K562 (cell line): ENCODE results near the gene ECE2. TPM values are rescaled to one million over a fixed set of nuclear protein-coding genes. Genes with fewer than 3 reads are reported as not detected.

Experiments used
- ATAC-seq: fragments of 200-7000 bp; cut with Tn5 transposase; 3 replicates; pipeline ENCODE4 v1.9.1; 2020; ENCODE audit warnings: moderate library complexity
- BruUV-seq: library from RNA; stranded (reverse); fragments of 400-500 nt; replicated peaks from 2 replicates; lab custom pipeline; 2021; lab: Mats Ljungman, UMichigan
- CTCF ChIA-PET: fragments of 300-600 bp; formaldehyde crosslinking; extraction: SDS; loops from one replicate; lab custom pipeline; 2021; ENCODE audit warnings: low intra/inter-chr PET ratio; lab: Yijun Ruan, JAX
- POLR2A ChIA-PET: fragments of 300-600, 350-650 bp; sonication (Branson Sonifier 250); formaldehyde crosslinking; extraction: SDS; loops from one replicate; lab custom pipeline; 2021; ENCODE audit warnings: antibody characterized with exemption, inconsistent platforms; lab: Yijun Ruan, JAX
- DNase-seq, 4 experiments: peaks; one replicate each; pipeline versions ENCODE4 v3.0.0 to v3.0.0-alpha.2; 2011 to 2018; ENCODE audit warnings: low spot score in 3 of 4, mixed read lengths in 3 of 4; ENCODE audit errors: extremely low read depth in 1 of 4
- FAIRE-seq: peaks from 2 replicates; lab custom pipeline; 2011; peaks lifted over from hg19 to GRCh38; lab: Jason Lieb, UNC
- H2AFZ ChIP-seq: 2 replicates; pipeline ENCODE4 v1.6.0; 2011; ENCODE audit warnings: low read depth, low read length, control low read depth, inconsistent platforms
- H3K27ac ChIP-seq: fragments of 200-600 bp; 3 replicates; pipeline ENCODE4 v1.8.0; 2011; ENCODE audit warnings: low read depth, mild to moderate bottlenecking, control low read depth, inconsistent platforms, low read length, moderate library complexity, mixed read lengths; ENCODE audit errors: extremely low read depth
- H3K27me3 ChIP-seq, 2 experiments: fragments of 300-600 bp in 1 of 2; 2 replicates in 1 of 2; 3 replicates in 1 of 2; pipeline versions ENCODE4 v1.6.0 to v1.8.0; 2011; ENCODE audit warnings: inconsistent platforms in 2 of 2, low read length in 2 of 2, mild to moderate bottlenecking in 1 of 2, mixed read lengths in 1 of 2, moderate library complexity in 1 of 2; ENCODE audit not compliant: control insufficient read depth in 2 of 2, insufficient read depth in 2 of 2
- H3K36me3 ChIP-seq: fragments of 300-600 bp; 3 replicates; pipeline ENCODE4 v1.8.0; 2011; ENCODE audit warnings: mild to moderate bottlenecking, low read length, inconsistent platforms; ENCODE audit not compliant: control insufficient read depth, insufficient read depth
- H3K4me1 ChIP-seq, 2 experiments: fragments of 200-600 bp in 1 of 2; replicated peaks in 1 of 2; 2 replicates in 1 of 2; 3 replicates in 1 of 2; pipeline versions ENCODE4 v1.5.1 to v1.8.0; 2011; ENCODE audit warnings: inconsistent platforms in 2 of 2, low read length in 2 of 2, mild to moderate bottlenecking in 1 of 2, mixed read lengths in 1 of 2, moderate library complexity in 1 of 2; ENCODE audit not compliant: control insufficient read depth in 2 of 2, insufficient read depth in 2 of 2
- H3K4me2 ChIP-seq: 2 replicates; pipeline ENCODE4 v1.6.1; 2011; ENCODE audit warnings: low read length, control low read depth, inconsistent platforms, mixed read lengths; ENCODE audit not compliant: insufficient read depth
- H3K4me3 ChIP-seq: fragments of 200-600 bp; sonication (generic), shearing (Covaris generic); 2 replicates; pipeline ENCODE4 v1.5.1; 2016; ENCODE audit warnings: control low read depth, inconsistent platforms
- H3K79me2 ChIP-seq: fragments of 200-600 bp; 3 replicates; pipeline ENCODE4 v1.8.0; 2011; ENCODE audit warnings: low read length, inconsistent platforms; ENCODE audit not compliant: control insufficient read depth, insufficient read depth
- H3K9ac ChIP-seq, 2 experiments: 2 replicates each; pipeline versions ENCODE4 v1.6.0 to v1.6.1; 2011; ENCODE audit warnings: low read depth in 2 of 2, low read length in 2 of 2, control low read depth in 1 of 2, inconsistent platforms in 1 of 2, mild to moderate bottlenecking in 1 of 2, mixed read lengths in 1 of 2; ENCODE audit not compliant: insufficient read depth in 1 of 2
- H3K9me1 ChIP-seq: one replicate; pipeline ENCODE4 v1.6.0; 2011; ENCODE audit warnings: inconsistent platforms, mild to moderate bottlenecking, low read length, moderate library complexity; ENCODE audit not compliant: control insufficient read depth, insufficient read depth
- H3K9me3 ChIP-seq: replicated peaks from 2 replicates; pipeline ENCODE4 v1.5.1; 2011; ENCODE audit warnings: low read depth, low read length, inconsistent platforms; ENCODE audit not compliant: control insufficient read depth, insufficient read depth
- H4K20me1 ChIP-seq: replicated peaks from 2 replicates; pipeline ENCODE4 v1.6.1; 2011; ENCODE audit warnings: low read length, inconsistent platforms, mixed read lengths; ENCODE audit not compliant: control insufficient read depth, insufficient read depth
- DNMT1 ChIP-seq: fragments of 450-650 bp; IDR thresholded peaks from 2 replicates; pipeline ENCODE4 v1.6.1; 2016; ENCODE audit warnings: antibody characterized with exemption, mild to moderate bottlenecking
- ESRRA ChIP-seq: fragments of 450-650 bp; IDR thresholded peaks from 2 replicates; pipeline ENCODE4 v1.6.1; 2014; ENCODE audit warnings: low read depth, mild to moderate bottlenecking, moderate library complexity, borderline replicate concordance
- FUS ChIP-seq: fragments of 200-400 bp; formaldehyde crosslinking; optimal IDR thresholded peaks from 2 replicates; pipeline ENCODE3; 2017; ENCODE audit warnings: low read depth, low read length
- HOXB6 ChIP-seq: fragments of 250-450 bp; sonication (Bioruptor Pico); IDR thresholded peaks from 2 replicates; pipeline ENCODE4 v1.5.1; 2022; ENCODE audit warnings: mild to moderate bottlenecking, borderline replicate concordance
- TCF3 ChIP-seq: sonication (generic); formaldehyde crosslinking; IDR thresholded peaks from 2 replicates; pipeline ENCODE4 v1.4.0; 2020; ENCODE audit warnings: mild to moderate bottlenecking, missing genetic modification reagents
- XRCC3 ChIP-seq: fragments of 450-650 bp; IDR thresholded peaks from 2 replicates; pipeline ENCODE4 v1.6.1; 2017; ENCODE audit warnings: mild to moderate bottlenecking, moderate library complexity
- ZNF551 ChIP-seq: fragments of 250-450 bp; sonication (Bioruptor Pico); IDR thresholded peaks from 2 replicates; pipeline ENCODE4 v1.5.0; 2021; ENCODE audit warnings: mild to moderate bottlenecking, moderate library complexity
- ZNF583 ChIP-seq: fragments of 250-450 bp; sonication (Bioruptor Pico); IDR thresholded peaks from 2 replicates; pipeline ENCODE4 v1.4.0; 2020
- WGBS: fragments of 100-300 bp; shearing (Covaris generic); methylation state at CpG from one replicate; pipeline ENCODE4 v1.1.6; 2016; ENCODE audit warnings: low coverage, mixed read lengths; ENCODE audit not compliant: insufficient coverage; ENCODE audit errors: missing lambda C conversion rate; 5-methylcytosine and 5-hydroxymethylcytosine counted together
- in situ Hi-C: fragments of 300-500 bp; cut with MboI; formaldehyde crosslinking; loops from 4 replicates; pipeline ENCODE4 v1.15.0; 2018; ENCODE audit warnings: inconsistent platforms, mixed read lengths
- intact Hi-C: fragments of 100-400 bp; cut with micrococcal nuclease; formaldehyde crosslinking; loops from 2 replicates; pipeline ENCODE4 v1.14.2; 2022
- polyA plus RNA-seq, 8 experiments: library from polyadenylated mRNA; depleted of rRNA in 4 of 8; stranded (reverse) in 5 of 8; unstranded in 3 of 8; fragments of >200 nt; fragmentation: Nextera tagmentation in 2 of 8; fragmentation: Illumina TruSeq in 1 of 8; extraction: Ambion mirVana in 2 of 8; extraction: Trizol in 1 of 8; gene quantifications; 2 replicates each; pipeline versions ENCODE4 v1.2.1 to v1.2.3, GENCODE V29; 2011 to 2014; ENCODE audit warnings: inconsistent platforms in 1 of 8, missing spikeins in 1 of 8
- total RNA-seq, 7 experiments: library from RNA; depleted of rRNA in 6 of 7; stranded (reverse); fragments of >200 nt in 6 of 7; fragmentation: Illumina TruSeq in 2 of 7; extraction: Trizol in 2 of 7; gene quantifications; 2 replicates each; pipeline versions ENCODE4 v1.2.1 to v1.2.3, GENCODE V29; 2011 to 2021; ENCODE audit warnings: low replicate concordance in 1 of 7
- TF ChIP-seq, protein P1 (sequence below): fragments of 250-450 bp; sonication (Bioruptor Pico); IDR thresholded peaks from 2 replicates; pipeline ENCODE4 v1.8.0; 2021; ENCODE audit warnings: moderate library complexity, mild to moderate bottlenecking, inconsistent platforms
- TF ChIP-seq, protein P2 (sequence below), 2 experiments: IDR thresholded peaks in 1 of 2; conservative IDR thresholded peaks in 1 of 2; 2 replicates each; pipeline ENCODE4 v1.6.1; 2016; ENCODE audit warnings: low read depth in 2 of 2, mild to moderate bottlenecking in 1 of 2, missing compliant biosample characterization in 1 of 2, missing genetic modification characterization in 1 of 2, moderate library complexity in 1 of 2
- TF ChIP-seq, protein P3 (sequence below): IDR thresholded peaks from 2 replicates; pipeline ENCODE4 v1.6.1; 2014; ENCODE audit warnings: antibody characterized with exemption
- TF ChIP-seq, protein P4 (sequence below): fragments of 250-450 bp; sonication (Bioruptor Pico); IDR thresholded peaks from 2 replicates; pipeline ENCODE4 v1.8.0; 2022; ENCODE audit warnings: moderate library complexity, mild to moderate bottlenecking, inconsistent platforms
- TF ChIP-seq, protein P5 (sequence below): fragments of 250-450 bp; sonication (Bioruptor Pico); IDR thresholded peaks from 2 replicates; pipeline ENCODE4 v1.5.0; 2021; ENCODE audit warnings: mild to moderate bottlenecking, moderate library complexity

The ECE2 gene
- total and polyA plus RNA-seq, 9 of the 15 experiments (the other 6 are each of a cell fraction or from before 2014, with no cell fraction given), result not detected

DNA sequence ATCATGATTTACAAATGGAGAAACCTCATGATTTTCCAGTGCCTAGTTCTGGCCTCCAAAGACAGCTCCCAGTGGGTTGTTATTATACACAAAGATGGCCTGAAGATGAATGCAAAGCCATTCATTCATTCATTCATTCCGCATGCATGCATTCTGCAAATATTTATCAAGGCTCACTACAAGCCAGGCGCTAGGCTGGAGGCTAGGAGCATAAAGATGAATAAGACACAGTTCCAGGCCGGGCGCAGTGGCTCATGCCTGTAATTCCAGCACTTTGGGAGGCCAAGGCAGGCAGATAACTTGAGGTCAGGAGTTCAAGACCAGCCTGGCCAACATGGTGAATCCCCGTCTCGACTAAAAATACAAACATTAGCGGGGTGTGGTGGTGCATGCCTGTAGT is 20.8 kb downstream of the ECE2 start:
- no TSS peak for BruUV-seq
- peaks cover 18% of the 10 kb centered on the region for H3K36me3 ChIP-seq
- H3K9ac ChIP-seq, result no peak overlapping the region
- peaks cover 7 to 18% of the 10 kb centered on the region in 2 experiments; a peak in 4 of 5 replicates for H3K4me1 ChIP-seq
- in situ Hi-C loops, result no loop called here
- H3K4me2 ChIP-seq, result no peak overlapping the region
- intact Hi-C loops, result loop anchor here (5.0 kb wide), 1 partner anchor 124 kb away; the partner anchor contains the start of gene AP2M1
- H3K9me3 ChIP-seq, result no peaks in the 10 kb centered on the region
- H3K79me2 ChIP-seq, result peaks cover 25% of the 10 kb centered on the region
- CTCF ChIA-PET, result no interaction called here
- ATAC-seq (no peak), FAIRE-seq (no peak), DNase-seq (no peak)
- WGBS, result 58% methylated on average over 7 of the region's 7 CpGs
- H2AFZ ChIP-seq, result no peak overlapping the region
- H3K9me1 ChIP-seq, result no peaks in the 10 kb centered on the region
- H3K4me3 ChIP-seq, result no peak overlapping the region
- H3K27me3 ChIP-seq, result peaks cover 13 to 17% of the 10 kb centered on the region in 2 experiments; a peak in 4 of 5 replicates
- no peak overlapping the region for H3K27ac ChIP-seq
- POLR2A ChIA-PET, result no interaction called here
- H4K20me1 ChIP-seq, result no peaks in the 10 kb centered on the region; the same call in 1 of the 2 replicates
- TF ChIP-seq FUS, result no peak
- no peak for TF ChIP-seq HOXB6 (CRISPR knock-in tag)
- TF ChIP-seq, protein P1, sequence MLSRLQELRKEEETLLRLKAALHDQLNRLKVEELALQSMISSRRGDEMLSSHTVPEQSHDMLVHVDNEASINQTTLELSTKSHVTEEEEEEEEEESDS, result no peak
- no peak for TF ChIP-seq ESRRA
- no peak for TF ChIP-seq ZNF551 (CRISPR knock-in tag)
- no peak for TF ChIP-seq TCF3 (CRISPR knock-in tag)
- TF ChIP-seq, protein P2, sequence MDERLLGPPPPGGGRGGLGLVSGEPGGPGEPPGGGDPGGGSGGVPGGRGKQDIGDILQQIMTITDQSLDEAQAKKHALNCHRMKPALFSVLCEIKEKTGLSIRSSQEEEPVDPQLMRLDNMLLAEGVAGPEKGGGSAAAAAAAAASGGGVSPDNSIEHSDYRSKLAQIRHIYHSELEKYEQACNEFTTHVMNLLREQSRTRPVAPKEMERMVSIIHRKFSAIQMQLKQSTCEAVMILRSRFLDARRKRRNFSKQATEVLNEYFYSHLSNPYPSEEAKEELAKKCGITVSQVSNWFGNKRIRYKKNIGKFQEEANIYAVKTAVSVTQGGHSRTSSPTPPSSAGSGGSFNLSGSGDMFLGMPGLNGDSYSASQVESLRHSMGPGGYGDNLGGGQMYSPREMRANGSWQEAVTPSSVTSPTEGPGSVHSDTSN (CRISPR knock-in tag; IDR thresholded peaks at IDR 0.05; ENCODE audit: low read depth), result no peak
- TF ChIP-seq, protein P2 (tag; conservative IDR thresholded peaks at IDR 0.05; ENCODE audit: low read depth), result no peak
- TF ChIP-seq, protein P3, sequence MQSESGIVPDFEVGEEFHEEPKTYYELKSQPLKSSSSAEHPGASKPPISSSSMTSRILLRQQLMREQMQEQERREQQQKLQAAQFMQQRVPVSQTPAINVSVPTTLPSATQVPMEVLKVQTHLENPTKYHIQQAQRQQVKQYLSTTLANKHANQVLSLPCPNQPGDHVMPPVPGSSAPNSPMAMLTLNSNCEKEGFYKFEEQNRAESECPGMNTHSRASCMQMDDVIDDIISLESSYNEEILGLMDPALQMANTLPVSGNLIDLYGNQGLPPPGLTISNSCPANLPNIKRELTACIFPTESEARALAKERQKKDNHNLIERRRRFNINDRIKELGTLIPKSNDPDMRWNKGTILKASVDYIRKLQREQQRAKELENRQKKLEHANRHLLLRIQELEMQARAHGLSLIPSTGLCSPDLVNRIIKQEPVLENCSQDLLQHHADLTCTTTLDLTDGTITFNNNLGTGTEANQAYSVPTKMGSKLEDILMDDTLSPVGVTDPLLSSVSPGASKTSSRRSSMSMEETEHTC, result no peak
- TF ChIP-seq XRCC3, result no peak
- TF ChIP-seq ZNF583 (CRISPR knock-in tag), result no peak
- TF ChIP-seq DNMT1, result no peak
- TF ChIP-seq, protein P4, sequence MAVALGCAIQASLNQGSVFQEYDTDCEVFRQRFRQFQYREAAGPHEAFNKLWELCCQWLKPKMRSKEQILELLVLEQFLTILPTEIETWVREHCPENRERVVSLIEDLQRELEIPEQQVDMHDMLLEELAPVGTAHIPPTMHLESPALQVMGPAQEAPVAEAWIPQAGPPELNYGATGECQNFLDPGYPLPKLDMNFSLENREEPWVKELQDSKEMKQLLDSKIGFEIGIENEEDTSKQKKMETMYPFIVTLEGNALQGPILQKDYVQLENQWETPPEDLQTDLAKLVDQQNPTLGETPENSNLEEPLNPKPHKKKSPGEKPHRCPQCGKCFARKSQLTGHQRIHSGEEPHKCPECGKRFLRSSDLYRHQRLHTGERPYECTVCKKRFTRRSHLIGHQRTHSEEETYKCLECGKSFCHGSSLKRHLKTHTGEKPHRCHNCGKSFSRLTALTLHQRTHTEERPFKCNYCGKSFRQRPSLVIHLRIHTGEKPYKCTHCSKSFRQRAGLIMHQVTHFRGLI (CRISPR knock-in tag), result no peak
- TF ChIP-seq, protein P5, sequence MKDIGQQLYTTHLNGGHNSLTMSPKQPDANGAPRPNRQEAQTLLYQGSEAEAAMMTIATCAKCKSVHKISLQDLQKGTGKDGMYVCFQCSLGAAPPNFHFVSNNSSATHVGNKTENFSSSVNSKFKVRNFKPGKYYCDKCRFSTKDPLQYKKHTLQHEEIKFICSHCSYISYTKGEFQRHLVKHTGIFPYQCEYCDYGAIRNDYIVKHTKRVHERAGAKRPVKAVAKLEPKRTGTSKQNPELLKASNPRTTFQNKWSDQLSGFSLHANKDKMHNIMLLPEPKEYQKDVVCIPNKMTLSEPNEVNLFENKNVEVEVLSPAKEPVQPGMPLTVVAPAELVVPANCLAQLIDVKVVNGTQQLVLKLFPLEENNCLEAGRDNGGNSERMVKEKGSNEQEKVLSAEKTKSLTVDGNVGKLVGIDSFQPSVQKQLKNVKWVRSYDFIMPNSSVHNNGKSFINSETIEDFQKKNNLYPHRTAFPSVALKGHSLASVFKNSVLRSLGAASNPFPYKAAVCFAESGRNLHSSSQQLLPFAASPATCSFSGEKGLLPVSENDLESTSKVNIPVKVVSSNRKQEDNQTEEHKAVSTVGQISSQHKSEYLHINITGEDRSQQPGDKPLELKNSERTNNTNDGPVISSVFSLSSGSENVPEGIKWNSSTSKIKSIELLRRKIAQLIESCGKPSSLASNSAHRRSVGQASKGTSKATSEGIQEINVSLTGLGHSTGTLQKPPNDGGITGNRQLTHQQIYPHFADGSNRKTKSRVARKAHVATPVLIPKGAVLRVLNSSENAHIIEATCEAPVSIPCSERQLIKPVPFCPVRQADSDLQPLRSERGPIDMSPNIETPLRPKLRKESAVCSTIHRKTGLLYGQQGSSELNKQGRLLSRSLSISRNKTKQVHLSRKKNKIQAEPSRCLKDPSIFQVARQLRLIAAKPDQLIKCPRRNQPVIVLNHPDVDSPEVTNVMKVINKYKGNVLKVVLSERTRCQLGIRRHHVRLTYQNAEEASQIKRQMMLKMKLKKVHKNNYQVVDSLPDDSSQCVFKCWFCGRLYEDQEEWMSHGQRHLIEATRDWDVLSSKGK (CRISPR knock-in tag), result no peak
